Keratinocyte (primary cell): ENCODE measurements around the gene GLB1L2. TPM values are rescaled to one million over a fixed set of nuclear protein-coding genes. Genes with fewer than 3 reads are reported as not detected.

Experiments
- DNase-seq: peaks from one replicate; pipeline ENCODE4 v3.0.0-alpha.2; 2011; ENCODE audit warnings: low read depth, missing footprints, low spot score
- FAIRE-seq: peaks from 2 replicates; lab custom pipeline; 2011; peaks lifted over from hg19 to GRCh38; lab: Jason Lieb, UNC
- H2AFZ ChIP-seq: 2 replicates; pipeline ENCODE4 v1.6.0; 2012; ENCODE audit warnings: low read length, control low read depth, inconsistent platforms; ENCODE audit not compliant: control insufficient read depth
- H3K27ac ChIP-seq: 2 replicates; pipeline ENCODE4 v1.5.1; 2011; ENCODE audit warnings: low read length; ENCODE audit not compliant: control insufficient read depth, insufficient read depth
- H3K27me3 ChIP-seq: 3 replicates; pipeline ENCODE4 v1.6.0; 2011; ENCODE audit warnings: low read length; ENCODE audit not compliant: control insufficient read depth, insufficient read depth; ENCODE audit errors: extremely low read depth
- H3K36me3 ChIP-seq, 2 experiments: 2 replicates in 1 of 2; 3 replicates in 1 of 2; pipeline ENCODE4 v1.5.1; 2011; ENCODE audit warnings: low read length in 2 of 2, mild to moderate bottlenecking in 1 of 2; ENCODE audit not compliant: control insufficient read depth in 2 of 2, insufficient read depth in 2 of 2; ENCODE audit errors: extremely low read depth in 1 of 2
- H3K4me1 ChIP-seq: 3 replicates; pipeline ENCODE4 v1.5.1; 2011; ENCODE audit warnings: low read length; ENCODE audit not compliant: control insufficient read depth, insufficient read depth; ENCODE audit errors: extremely low read depth
- H3K4me2 ChIP-seq: 3 replicates; pipeline ENCODE4 v1.6.0; 2011; ENCODE audit warnings: low read depth, low read length; ENCODE audit not compliant: control insufficient read depth, insufficient read depth; ENCODE audit errors: extremely low read depth
- H3K4me3 ChIP-seq, 3 experiments: fragments of 200-600 bp in 1 of 3; sonication (generic) in 1 of 3; 2 replicates in 2 of 3; 3 replicates in 1 of 3; pipeline ENCODE4 v1.5.1; 2011 to 2016; ENCODE audit warnings: low read length in 3 of 3, mild to moderate bottlenecking in 3 of 3, control low read depth in 2 of 3, inconsistent platforms in 1 of 3, low read depth in 1 of 3, mixed read lengths in 1 of 3, mixed run types in 1 of 3, moderate library complexity in 1 of 3; ENCODE audit not compliant: control insufficient read depth in 2 of 3, insufficient read depth in 2 of 3; ENCODE audit errors: extremely low read depth in 1 of 3
- H3K79me2 ChIP-seq: 2 replicates; pipeline ENCODE4 v1.6.0; 2012; ENCODE audit warnings: low read length; ENCODE audit not compliant: control insufficient read depth, insufficient read depth
- H3K9ac ChIP-seq: 3 replicates; pipeline ENCODE4 v1.6.0; 2011; ENCODE audit warnings: low read length; ENCODE audit not compliant: control insufficient read depth, insufficient read depth; ENCODE audit errors: extremely low read depth
- H3K9me1 ChIP-seq: 3 replicates; pipeline ENCODE4 v1.6.0; 2011; ENCODE audit warnings: low read length; ENCODE audit not compliant: control insufficient read depth, insufficient read depth; ENCODE audit errors: extremely low read depth
- H3K9me3 ChIP-seq: 2 replicates; pipeline ENCODE4 v1.5.1; 2012; ENCODE audit warnings: low read depth, low read length; ENCODE audit not compliant: control insufficient read depth
- H4K20me1 ChIP-seq: 3 replicates; pipeline ENCODE4 v1.6.0; 2011; ENCODE audit warnings: low read length; ENCODE audit not compliant: control insufficient read depth, insufficient read depth; ENCODE audit errors: extremely low read depth
- EZH2 ChIP-seq: IDR thresholded peaks from one replicate; pipeline ENCODE4 v1.6.1; 2012; ENCODE audit warnings: inconsistent platforms, mild to moderate bottlenecking, low read length, moderate library complexity
- dilution Hi-C: fragments of 300-500 bp; cut with MboI; formaldehyde crosslinking; loops from one replicate; pipeline ENCODE4 v1.7.0; 2020; ENCODE audit warnings: low sequenced_read_pairs; ENCODE audit not compliant: extremely low pct_ligation_motif_present
- polyA plus RNA-seq, 5 experiments: library from polyadenylated mRNA; depleted of rRNA in 3 of 5; stranded (reverse) in 3 of 5; stranded (forward) in 1 of 5; unstranded in 1 of 5; fragments of >200 nt; gene quantifications; 1 replicate in 1 of 5; 2 replicates in 3 of 5; 3 replicates in 1 of 5; pipeline versions ENCODE4 v1.2.1 to v1.2.3, GENCODE V29; 2011 to 2012; ENCODE audit warnings: missing spikeins in 2 of 5, low read depth in 1 of 5, low replicate concordance in 1 of 5
- TF ChIP-seq, protein P1 (sequence below), 3 experiments: IDR thresholded peaks in 1 of 3; conservative IDR thresholded peaks in 1 of 3; optimal IDR thresholded peaks in 1 of 3; 2 replicates in 2 of 3; 3 replicates in 1 of 3; pipeline versions ENCODE3 to v1.5.1; 2011; ENCODE audit warnings: low read length in 3 of 3, mild to moderate bottlenecking in 3 of 3, moderate library complexity in 2 of 3, control low read depth in 1 of 3, inconsistent platforms in 1 of 3; ENCODE audit not compliant: insufficient read depth in 2 of 3; ENCODE audit errors: extremely low read depth in 1 of 3

GLB1L2 gene
- polyA plus RNA-seq, 1 donor (not counting 4 experiments of a cell fraction or from before 2014, with no cell fraction given), result 4.3 TPM

GRCh38 chr11:134347441-134347840 lies 15.7 kb downstream of the GLB1L2 start:
- no peak for FAIRE-seq
- no peaks in the 10 kb centered on the region for H3K4me1 ChIP-seq
- H3K9me3 ChIP-seq, result no peaks in the 10 kb centered on the region
- H3K36me3 ChIP-seq, result no peaks in the 10 kb centered on the region
- no peak overlapping the region for H3K4me3 ChIP-seq
- H4K20me1 ChIP-seq, result no peaks in the 10 kb centered on the region
- no peak overlapping the region for H3K27ac ChIP-seq
- no peaks in the 10 kb centered on the region for H3K27me3 ChIP-seq
- no peak overlapping the region for H2AFZ ChIP-seq
- dilution Hi-C loops, result no loop called here
- H3K4me2 ChIP-seq, result no peak overlapping the region
- H3K79me2 ChIP-seq, result no peaks in the 10 kb centered on the region
- TF ChIP-seq EZH2, result no peak
- TF ChIP-seq, protein P1, sequence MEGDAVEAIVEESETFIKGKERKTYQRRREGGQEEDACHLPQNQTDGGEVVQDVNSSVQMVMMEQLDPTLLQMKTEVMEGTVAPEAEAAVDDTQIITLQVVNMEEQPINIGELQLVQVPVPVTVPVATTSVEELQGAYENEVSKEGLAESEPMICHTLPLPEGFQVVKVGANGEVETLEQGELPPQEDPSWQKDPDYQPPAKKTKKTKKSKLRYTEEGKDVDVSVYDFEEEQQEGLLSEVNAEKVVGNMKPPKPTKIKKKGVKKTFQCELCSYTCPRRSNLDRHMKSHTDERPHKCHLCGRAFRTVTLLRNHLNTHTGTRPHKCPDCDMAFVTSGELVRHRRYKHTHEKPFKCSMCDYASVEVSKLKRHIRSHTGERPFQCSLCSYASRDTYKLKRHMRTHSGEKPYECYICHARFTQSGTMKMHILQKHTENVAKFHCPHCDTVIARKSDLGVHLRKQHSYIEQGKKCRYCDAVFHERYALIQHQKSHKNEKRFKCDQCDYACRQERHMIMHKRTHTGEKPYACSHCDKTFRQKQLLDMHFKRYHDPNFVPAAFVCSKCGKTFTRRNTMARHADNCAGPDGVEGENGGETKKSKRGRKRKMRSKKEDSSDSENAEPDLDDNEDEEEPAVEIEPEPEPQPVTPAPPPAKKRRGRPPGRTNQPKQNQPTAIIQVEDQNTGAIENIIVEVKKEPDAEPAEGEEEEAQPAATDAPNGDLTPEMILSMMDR (optimal IDR thresholded peaks at IDR 0.05 in 1 of 3, IDR thresholded peaks at IDR 0.05 in 1 of 3, conservative IDR thresholded peaks at IDR 0.05 in 1 of 3; ENCODE audit: extremely low read depth in 1 of 3, insufficient read depth in 2 of 3, low read length in 3 of 3), result no peak
- no peak for DNase-seq
- no peak overlapping the region for H3K9ac ChIP-seq
- no peaks in the 10 kb centered on the region for H3K9me1 ChIP-seq

DNA sequence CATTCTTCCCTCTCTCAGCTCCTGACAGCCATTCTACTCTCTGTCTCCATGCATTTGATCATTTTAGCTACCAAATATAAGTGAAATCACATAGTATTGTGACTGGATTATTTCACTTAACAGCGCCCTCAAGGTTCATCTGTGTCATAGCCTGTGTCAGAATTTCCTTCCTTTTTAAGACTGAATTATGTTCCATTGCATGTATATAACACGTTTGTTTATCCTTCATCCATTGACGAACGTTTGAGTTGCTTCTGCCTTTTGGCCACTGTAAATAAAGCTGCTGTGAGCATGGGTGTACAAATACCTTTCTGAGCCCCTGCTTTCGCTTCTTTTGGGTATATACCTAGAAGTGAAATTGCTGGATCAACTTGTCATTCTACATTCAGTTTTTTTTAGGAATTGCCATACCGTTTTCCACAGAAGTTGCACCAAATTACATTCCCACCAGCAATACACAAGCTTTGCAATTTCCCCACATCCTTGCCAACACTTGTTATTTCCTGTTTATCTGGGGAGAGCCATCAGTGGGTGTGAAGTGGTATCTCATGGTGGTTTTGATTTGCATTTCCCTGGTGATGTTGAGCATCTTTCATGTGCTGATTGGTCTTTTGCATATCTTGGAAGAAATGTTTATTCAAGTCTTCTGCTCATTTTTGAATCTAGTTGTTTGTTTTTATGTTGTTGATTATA lies 17.5 kb downstream of the GLB1L2 start:
- Histone ChIP-seq H3K9ac (no peak overlapping the region), H3K27me3 (no peaks in the 10 kb centered on the region)

More for the DNA sequence above, 17.5 kb downstream of the GLB1L2 start:
- Histone ChIP-seq H3K79me2 (no peaks in the 10 kb centered on the region), H3K27ac (no peak overlapping the region), H3K4me3 (no peak overlapping the region), H3K9me1 (no peaks in the 10 kb centered on the region), H2AFZ (no peak overlapping the region), H3K9me3 (no peaks in the 10 kb centered on the region), H3K4me2 (no peak overlapping the region), H3K4me1 (no peaks in the 10 kb centered on the region), H4K20me1 (no peaks in the 10 kb centered on the region), H3K36me3 (no peaks in the 10 kb centered on the region)
- FAIRE-seq (no peak), DNase-seq (no peak)
- TF ChIP-seq, protein P1 (optimal IDR thresholded peaks at IDR 0.05 in 1 of 3, IDR thresholded peaks at IDR 0.05 in 1 of 3, conservative IDR thresholded peaks at IDR 0.05 in 1 of 3; ENCODE audit: extremely low read depth in 1 of 3, insufficient read depth in 2 of 3, low read length in 3 of 3), result no peak
- no peak for TF ChIP-seq EZH2
- dilution Hi-C loops, result no loop called here
